GM19438 (cell line): Measurements from ENCODE around the gene ACADS.

Experiments
- ATAC-seq: cut with Tn5 transposase; IDR thresholded peaks from one replicate; pipeline ENCODE4 v1.9.1; 2021; ENCODE audit warnings: low read depth; ENCODE audit not compliant: unreplicated experiment

Gene ACADS

GRCh38 chr12:120783197-120783596 is 57.6 kb downstream of the ACADS start:
- ATAC-seq = no peak

- ATAC-seq = no peak
Observed at GRCh38 chr12:120784804-120785203, 59.2 kb downstream of the ACADS start.

GRCh38 chr12:120787889-120788288 is 62.3 kb downstream of the ACADS start:
- ATAC-seq = no peak
